ENCODE measurements around the gene ACKR1. TPM values are rescaled to one million over a fixed set of nuclear protein-coding genes. Genes with fewer than 3 reads are reported as not detected.

The ACKR1 gene
- total RNA-seq, 1 experiment from 2014 or later = 0.63 TPM

DNA sequence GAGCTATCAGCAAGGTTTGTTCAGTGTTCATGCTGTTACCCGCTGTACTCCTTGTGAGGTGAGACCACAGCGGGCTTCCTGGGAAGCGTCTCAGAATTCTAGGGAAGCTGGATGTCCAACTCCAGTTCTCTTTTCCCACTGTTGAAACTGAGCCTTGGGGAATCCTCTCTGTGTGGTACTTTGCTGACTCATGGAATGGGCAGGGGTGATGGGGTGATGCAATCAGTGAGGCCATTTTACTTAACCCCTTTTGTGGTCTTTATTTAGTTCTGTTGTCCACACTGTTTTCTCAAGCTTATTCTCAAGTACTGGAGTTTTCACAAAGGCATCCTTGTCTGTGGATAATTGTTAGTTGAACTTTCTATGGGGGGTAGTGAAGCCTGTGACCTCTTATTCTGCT, 42.6 kb downstream of the ACKR1 start (continued):
- TF ChIP-seq, protein P1, sequence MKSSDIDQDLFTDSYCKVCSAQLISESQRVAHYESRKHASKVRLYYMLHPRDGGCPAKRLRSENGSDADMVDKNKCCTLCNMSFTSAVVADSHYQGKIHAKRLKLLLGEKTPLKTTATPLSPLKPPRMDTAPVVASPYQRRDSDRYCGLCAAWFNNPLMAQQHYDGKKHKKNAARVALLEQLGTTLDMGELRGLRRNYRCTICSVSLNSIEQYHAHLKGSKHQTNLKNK (CRISPR knock-in tag; IDR thresholded peaks at IDR 0.05) = no peak
- TF ChIP-seq FOXP1 (CRISPR knock-in tag; IDR thresholded peaks at IDR 0.05; ENCODE audit: borderline replicate concordance) = no peak
- TF ChIP-seq ZNF138 (CRISPR knock-in tag; conservative IDR thresholded peaks at IDR 0.05) = no peak

DNA sequence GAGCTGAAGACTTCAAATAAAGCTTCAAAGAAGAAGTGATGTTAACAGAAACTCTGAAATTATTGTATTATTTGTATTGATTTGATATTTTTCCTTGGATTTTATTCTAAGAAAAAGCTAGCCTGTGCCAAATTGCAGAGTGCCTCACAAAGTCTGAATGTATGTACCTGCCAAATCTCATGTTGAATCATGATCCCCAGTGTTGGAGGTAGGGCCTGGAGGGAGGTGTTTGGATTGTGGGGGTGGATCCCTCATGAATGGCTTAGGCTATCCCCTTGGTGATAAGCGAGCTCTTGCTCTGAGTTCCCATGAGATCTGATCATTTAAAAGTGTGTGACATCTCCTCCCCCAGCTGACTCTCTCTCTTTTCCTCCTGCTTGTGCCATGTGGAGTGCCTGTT, 43.6 kb downstream of the ACKR1 start:
- CTCF ChIA-PET = interaction anchor here (0.9 to 1.8 kb wide), 2 partner anchors 34 to 37 kb away, joined by 3 to 5 read pairs; no protein-coding TSS in a partner anchor
- 0 out of 2 replicates have a peak, but pooled peaks cover 2% of the 10 kb centered on the region for H3K4me1 Mint-ChIP-seq
- TF ChIP-seq, protein P2, sequence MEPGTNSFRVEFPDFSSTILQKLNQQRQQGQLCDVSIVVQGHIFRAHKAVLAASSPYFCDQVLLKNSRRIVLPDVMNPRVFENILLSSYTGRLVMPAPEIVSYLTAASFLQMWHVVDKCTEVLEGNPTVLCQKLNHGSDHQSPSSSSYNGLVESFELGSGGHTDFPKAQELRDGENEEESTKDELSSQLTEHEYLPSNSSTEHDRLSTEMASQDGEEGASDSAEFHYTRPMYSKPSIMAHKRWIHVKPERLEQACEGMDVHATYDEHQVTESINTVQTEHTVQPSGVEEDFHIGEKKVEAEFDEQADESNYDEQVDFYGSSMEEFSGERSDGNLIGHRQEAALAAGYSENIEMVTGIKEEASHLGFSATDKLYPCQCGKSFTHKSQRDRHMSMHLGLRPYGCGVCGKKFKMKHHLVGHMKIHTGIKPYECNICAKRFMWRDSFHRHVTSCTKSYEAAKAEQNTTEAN (CRISPR knock-in tag; IDR thresholded peaks at IDR 0.05) = no peak
- TF ChIP-seq, protein P3, sequence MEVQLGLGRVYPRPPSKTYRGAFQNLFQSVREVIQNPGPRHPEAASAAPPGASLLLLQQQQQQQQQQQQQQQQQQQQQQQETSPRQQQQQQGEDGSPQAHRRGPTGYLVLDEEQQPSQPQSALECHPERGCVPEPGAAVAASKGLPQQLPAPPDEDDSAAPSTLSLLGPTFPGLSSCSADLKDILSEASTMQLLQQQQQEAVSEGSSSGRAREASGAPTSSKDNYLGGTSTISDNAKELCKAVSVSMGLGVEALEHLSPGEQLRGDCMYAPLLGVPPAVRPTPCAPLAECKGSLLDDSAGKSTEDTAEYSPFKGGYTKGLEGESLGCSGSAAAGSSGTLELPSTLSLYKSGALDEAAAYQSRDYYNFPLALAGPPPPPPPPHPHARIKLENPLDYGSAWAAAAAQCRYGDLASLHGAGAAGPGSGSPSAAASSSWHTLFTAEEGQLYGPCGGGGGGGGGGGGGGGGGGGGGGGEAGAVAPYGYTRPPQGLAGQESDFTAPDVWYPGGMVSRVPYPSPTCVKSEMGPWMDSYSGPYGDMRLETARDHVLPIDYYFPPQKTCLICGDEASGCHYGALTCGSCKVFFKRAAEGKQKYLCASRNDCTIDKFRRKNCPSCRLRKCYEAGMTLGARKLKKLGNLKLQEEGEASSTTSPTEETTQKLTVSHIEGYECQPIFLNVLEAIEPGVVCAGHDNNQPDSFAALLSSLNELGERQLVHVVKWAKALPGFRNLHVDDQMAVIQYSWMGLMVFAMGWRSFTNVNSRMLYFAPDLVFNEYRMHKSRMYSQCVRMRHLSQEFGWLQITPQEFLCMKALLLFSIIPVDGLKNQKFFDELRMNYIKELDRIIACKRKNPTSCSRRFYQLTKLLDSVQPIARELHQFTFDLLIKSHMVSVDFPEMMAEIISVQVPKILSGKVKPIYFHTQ (CRISPR knock-in tag; IDR thresholded peaks at IDR 0.05) = no peak
- TF ChIP-seq, protein P4, sequence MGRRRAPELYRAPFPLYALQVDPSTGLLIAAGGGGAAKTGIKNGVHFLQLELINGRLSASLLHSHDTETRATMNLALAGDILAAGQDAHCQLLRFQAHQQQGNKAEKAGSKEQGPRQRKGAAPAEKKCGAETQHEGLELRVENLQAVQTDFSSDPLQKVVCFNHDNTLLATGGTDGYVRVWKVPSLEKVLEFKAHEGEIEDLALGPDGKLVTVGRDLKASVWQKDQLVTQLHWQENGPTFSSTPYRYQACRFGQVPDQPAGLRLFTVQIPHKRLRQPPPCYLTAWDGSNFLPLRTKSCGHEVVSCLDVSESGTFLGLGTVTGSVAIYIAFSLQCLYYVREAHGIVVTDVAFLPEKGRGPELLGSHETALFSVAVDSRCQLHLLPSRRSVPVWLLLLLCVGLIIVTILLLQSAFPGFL (CRISPR knock-in tag; IDR thresholded peaks at IDR 0.05; ENCODE audit: borderline replicate concordance) = no peak
- no peak for TF ChIP-seq CREB1 (CRISPR knock-in tag; IDR thresholded peaks at IDR 0.05)
- TF ChIP-seq ELF4 (CRISPR knock-in tag; IDR thresholded peaks at IDR 0.05; ENCODE audit: low read depth) = no peak
- no peak for TF ChIP-seq SP1 (CRISPR knock-in tag; conservative IDR thresholded peaks at IDR 0.05)
- TF ChIP-seq, protein P5, sequence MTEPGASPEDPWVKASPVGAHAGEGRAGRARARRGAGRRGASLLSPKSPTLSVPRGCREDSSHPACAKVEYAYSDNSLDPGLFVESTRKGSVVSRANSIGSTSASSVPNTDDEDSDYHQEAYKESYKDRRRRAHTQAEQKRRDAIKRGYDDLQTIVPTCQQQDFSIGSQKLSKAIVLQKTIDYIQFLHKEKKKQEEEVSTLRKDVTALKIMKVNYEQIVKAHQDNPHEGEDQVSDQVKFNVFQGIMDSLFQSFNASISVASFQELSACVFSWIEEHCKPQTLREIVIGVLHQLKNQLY (CRISPR knock-in tag; IDR thresholded peaks at IDR 0.05) = no peak
- no peak for TF ChIP-seq ATF1 (CRISPR knock-in tag; IDR thresholded peaks at IDR 0.05)
- TF ChIP-seq, protein P6, sequence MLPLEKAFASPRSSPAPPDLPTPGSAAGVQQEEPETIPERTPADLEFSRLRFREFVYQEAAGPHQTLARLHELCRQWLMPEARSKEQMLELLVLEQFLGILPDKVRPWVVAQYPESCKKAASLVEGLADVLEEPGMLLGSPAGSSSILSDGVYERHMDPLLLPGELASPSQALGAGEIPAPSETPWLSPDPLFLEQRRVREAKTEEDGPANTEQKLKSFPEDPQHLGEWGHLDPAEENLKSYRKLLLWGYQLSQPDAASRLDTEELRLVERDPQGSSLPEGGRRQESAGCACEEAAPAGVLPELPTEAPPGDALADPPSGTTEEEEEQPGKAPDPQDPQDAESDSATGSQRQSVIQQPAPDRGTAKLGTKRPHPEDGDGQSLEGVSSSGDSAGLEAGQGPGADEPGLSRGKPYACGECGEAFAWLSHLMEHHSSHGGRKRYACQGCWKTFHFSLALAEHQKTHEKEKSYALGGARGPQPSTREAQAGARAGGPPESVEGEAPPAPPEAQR (CRISPR knock-in tag; IDR thresholded peaks at IDR 0.05) = no peak
- no peak for TF ChIP-seq NR2C2 (CRISPR knock-in tag; IDR thresholded peaks at IDR 0.05)
- TF ChIP-seq, protein P7, sequence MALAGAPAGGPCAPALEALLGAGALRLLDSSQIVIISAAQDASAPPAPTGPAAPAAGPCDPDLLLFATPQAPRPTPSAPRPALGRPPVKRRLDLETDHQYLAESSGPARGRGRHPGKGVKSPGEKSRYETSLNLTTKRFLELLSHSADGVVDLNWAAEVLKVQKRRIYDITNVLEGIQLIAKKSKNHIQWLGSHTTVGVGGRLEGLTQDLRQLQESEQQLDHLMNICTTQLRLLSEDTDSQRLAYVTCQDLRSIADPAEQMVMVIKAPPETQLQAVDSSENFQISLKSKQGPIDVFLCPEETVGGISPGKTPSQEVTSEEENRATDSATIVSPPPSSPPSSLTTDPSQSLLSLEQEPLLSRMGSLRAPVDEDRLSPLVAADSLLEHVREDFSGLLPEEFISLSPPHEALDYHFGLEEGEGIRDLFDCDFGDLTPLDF (CRISPR knock-in tag; IDR thresholded peaks at IDR 0.05) = no peak
- TF ChIP-seq, protein P8, sequence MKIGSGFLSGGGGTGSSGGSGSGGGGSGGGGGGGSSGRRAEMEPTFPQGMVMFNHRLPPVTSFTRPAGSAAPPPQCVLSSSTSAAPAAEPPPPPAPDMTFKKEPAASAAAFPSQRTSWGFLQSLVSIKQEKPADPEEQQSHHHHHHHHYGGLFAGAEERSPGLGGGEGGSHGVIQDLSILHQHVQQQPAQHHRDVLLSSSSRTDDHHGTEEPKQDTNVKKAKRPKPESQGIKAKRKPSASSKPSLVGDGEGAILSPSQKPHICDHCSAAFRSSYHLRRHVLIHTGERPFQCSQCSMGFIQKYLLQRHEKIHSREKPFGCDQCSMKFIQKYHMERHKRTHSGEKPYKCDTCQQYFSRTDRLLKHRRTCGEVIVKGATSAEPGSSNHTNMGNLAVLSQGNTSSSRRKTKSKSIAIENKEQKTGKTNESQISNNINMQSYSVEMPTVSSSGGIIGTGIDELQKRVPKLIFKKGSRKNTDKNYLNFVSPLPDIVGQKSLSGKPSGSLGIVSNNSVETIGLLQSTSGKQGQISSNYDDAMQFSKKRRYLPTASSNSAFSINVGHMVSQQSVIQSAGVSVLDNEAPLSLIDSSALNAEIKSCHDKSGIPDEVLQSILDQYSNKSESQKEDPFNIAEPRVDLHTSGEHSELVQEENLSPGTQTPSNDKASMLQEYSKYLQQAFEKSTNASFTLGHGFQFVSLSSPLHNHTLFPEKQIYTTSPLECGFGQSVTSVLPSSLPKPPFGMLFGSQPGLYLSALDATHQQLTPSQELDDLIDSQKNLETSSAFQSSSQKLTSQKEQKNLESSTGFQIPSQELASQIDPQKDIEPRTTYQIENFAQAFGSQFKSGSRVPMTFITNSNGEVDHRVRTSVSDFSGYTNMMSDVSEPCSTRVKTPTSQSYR (CRISPR knock-in tag; IDR thresholded peaks at IDR 0.05) = no peak
- TF ChIP-seq, protein P9, sequence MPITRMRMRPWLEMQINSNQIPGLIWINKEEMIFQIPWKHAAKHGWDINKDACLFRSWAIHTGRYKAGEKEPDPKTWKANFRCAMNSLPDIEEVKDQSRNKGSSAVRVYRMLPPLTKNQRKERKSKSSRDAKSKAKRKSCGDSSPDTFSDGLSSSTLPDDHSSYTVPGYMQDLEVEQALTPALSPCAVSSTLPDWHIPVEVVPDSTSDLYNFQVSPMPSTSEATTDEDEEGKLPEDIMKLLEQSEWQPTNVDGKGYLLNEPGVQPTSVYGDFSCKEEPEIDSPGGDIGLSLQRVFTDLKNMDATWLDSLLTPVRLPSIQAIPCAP (CRISPR knock-in tag; IDR thresholded peaks at IDR 0.05) = no peak
- TF ChIP-seq NFYB (CRISPR knock-in tag; conservative IDR thresholded peaks at IDR 0.05; ENCODE audit: low read depth) = no peak
- TF ChIP-seq NR3C1 (CRISPR knock-in tag; conservative IDR thresholded peaks at IDR 0.05; ENCODE audit: low read depth) = no peak
- TF ChIP-seq, protein P10, sequence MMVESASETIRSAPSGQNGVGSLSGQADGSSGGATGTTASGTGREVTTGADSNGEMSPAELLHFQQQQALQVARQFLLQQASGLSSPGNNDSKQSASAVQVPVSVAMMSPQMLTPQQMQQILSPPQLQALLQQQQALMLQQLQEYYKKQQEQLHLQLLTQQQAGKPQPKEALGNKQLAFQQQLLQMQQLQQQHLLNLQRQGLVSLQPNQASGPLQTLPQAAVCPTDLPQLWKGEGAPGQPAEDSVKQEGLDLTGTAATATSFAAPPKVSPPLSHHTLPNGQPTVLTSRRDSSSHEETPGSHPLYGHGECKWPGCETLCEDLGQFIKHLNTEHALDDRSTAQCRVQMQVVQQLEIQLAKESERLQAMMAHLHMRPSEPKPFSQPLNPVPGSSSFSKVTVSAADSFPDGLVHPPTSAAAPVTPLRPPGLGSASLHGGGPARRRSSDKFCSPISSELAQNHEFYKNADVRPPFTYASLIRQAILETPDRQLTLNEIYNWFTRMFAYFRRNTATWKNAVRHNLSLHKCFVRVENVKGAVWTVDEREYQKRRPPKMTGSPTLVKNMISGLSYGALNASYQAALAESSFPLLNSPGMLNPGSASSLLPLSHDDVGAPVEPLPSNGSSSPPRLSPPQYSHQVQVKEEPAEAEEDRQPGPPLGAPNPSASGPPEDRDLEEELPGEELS (CRISPR knock-in tag; IDR thresholded peaks at IDR 0.05) = no peak
- no peak for TF ChIP-seq ZNF396 (CRISPR knock-in tag; IDR thresholded peaks at IDR 0.05; ENCODE audit: borderline replicate concordance)
- no peak for TF ChIP-seq ETV6 (CRISPR knock-in tag; IDR thresholded peaks at IDR 0.05)
- no peak for TF ChIP-seq HMGA2 (CRISPR knock-in tag; IDR thresholded peaks at IDR 0.05)

More for the DNA sequence above, 43.6 kb downstream of the ACKR1 start:
- Mint-ChIP-seq H3K9me3 (peaks cover 29% of the 10 kb centered on the region), H3K27ac (no peak overlapping the region), H3K36me3 (no peaks in the 10 kb centered on the region), H3K4me3 (no peak overlapping the region), H3K27me3 (ENCODE audit: low read depth) (no peaks in the 10 kb centered on the region)
- POLR2A ChIA-PET = no interaction called here
- DNase-seq (ENCODE audit: low spot score) (no peak), ATAC-seq (no peak)
